Measurements from ENCODE around the gene LSR.

- TF ChIP-seq CTCF (IDR thresholded peaks at IDR 0.05; ENCODE audit: low read depth, low read length) (no peak), MAX (IDR thresholded peaks at IDR 0.05; ENCODE audit: low read depth, low read length) (no peak)
These were observed 29.9 kb downstream of the LSR start for GRCh38 chr19:35278578-35279284.

Data from NB4 (cell line).